Astrocyte (in vitro differentiated cells and primary cell): Measurements from ENCODE around the gene EOLA1.
"Not testable (repeated sequence)": the region's sequence is repeated elsewhere in the genome, so short reads cannot be mapped to it uniquely, and the experiment has no call there.

ENCODE experiments used
- CTCF ChIP-seq: IDR thresholded peaks from 2 replicates; pipeline ENCODE4 v1.5.1; 2011; ENCODE audit warnings: low read depth, mild to moderate bottlenecking, inconsistent platforms, low read length, moderate library complexity; ENCODE audit not compliant: insufficient read depth
- EZH2 ChIP-seq: IDR thresholded peaks from 2 replicates; pipeline ENCODE4 v1.6.1; 2012; ENCODE audit warnings: mild to moderate bottlenecking, low read length, inconsistent platforms; ENCODE audit not compliant: insufficient read depth

- not testable (repeated sequence) for TF ChIP-seq CTCF, EZH2
These were observed 20.1 kb upstream of the EOLA1 start for GRCh38 chrX:149520636-149521277.
